Neuronal stem cell (in vitro differentiated cells): ENCODE data around the gene GOLT1A.

Source experiments
- DNase-seq: peaks from one replicate; pipeline ENCODE4 v3.0.0-alpha.2; 2013; ENCODE audit warnings: low spot score
- H2AFZ ChIP-seq: one replicate; pipeline ENCODE4 v1.6.1; 2013; ENCODE audit warnings: mild to moderate bottlenecking, low read length, inconsistent platforms
- H2AK5ac ChIP-seq: 2 replicates; pipeline ENCODE4 v1.6.1; 2013; ENCODE audit warnings: low read depth, mild to moderate bottlenecking, inconsistent platforms, low read length, moderate library complexity, mixed read lengths
- H2BK120ac ChIP-seq: 2 replicates; pipeline ENCODE4 v1.6.1; 2013; ENCODE audit warnings: low read depth, mild to moderate bottlenecking, inconsistent platforms, low read length, moderate library complexity, mixed read lengths
- H2BK12ac ChIP-seq: one replicate; pipeline ENCODE4 v1.6.1; 2013; ENCODE audit warnings: low read length, inconsistent platforms
- H2BK15ac ChIP-seq: 2 replicates; pipeline ENCODE4 v1.6.1; 2013; ENCODE audit warnings: mild to moderate bottlenecking, low read length, inconsistent platforms, mixed read lengths
- H2BK5ac ChIP-seq: one replicate; pipeline ENCODE4 v1.6.1; 2013; ENCODE audit warnings: inconsistent platforms, mild to moderate bottlenecking, low read length, moderate library complexity
- H3K14ac ChIP-seq: one replicate; pipeline ENCODE4 v1.6.1; 2013; ENCODE audit warnings: low read length, inconsistent platforms
- H3K18ac ChIP-seq: 2 replicates; pipeline ENCODE4 v1.6.1; 2013; ENCODE audit warnings: low read length, inconsistent platforms
- H3K23ac ChIP-seq: 2 replicates; pipeline ENCODE4 v1.6.1; 2013; ENCODE audit warnings: low read depth, mild to moderate bottlenecking, mixed read lengths, low read length, inconsistent platforms; ENCODE audit not compliant: poor library complexity
- H3K27ac ChIP-seq: replicated peaks from 3 replicates; pipeline ENCODE4 v1.5.1; 2013; ENCODE audit warnings: low read length, inconsistent platforms
- H3K27me3 ChIP-seq, 3 experiments: 2 replicates each; pipeline ENCODE4 v1.6.1; 2013; ENCODE audit warnings: low read length in 3 of 3, mild to moderate bottlenecking in 2 of 3, inconsistent platforms in 1 of 3, low read depth in 1 of 3, mixed read lengths in 1 of 3, moderate library complexity in 1 of 3; ENCODE audit not compliant: control insufficient read depth in 3 of 3, insufficient read depth in 3 of 3
- H3K36me3 ChIP-seq, 2 donors: replicated peaks in 1 of 2; 2 replicates each; pipeline ENCODE4 v1.6.1; 2013; ENCODE audit warnings: low read length in 2 of 2; ENCODE audit not compliant: control insufficient read depth in 2 of 2, insufficient read depth in 2 of 2
- H3K4ac ChIP-seq: 2 replicates; pipeline ENCODE4 v1.6.1; 2013; ENCODE audit warnings: inconsistent platforms, mild to moderate bottlenecking, low read length, moderate library complexity
- H3K4me1 ChIP-seq, 2 donors: 1 replicate in 1 of 2; 2 replicates in 1 of 2; pipeline ENCODE4 v1.6.1; 2013; ENCODE audit warnings: low read length in 2 of 2, low read depth in 1 of 2; ENCODE audit not compliant: control insufficient read depth in 2 of 2, insufficient read depth in 1 of 2
- H3K4me2 ChIP-seq: one replicate; pipeline ENCODE4 v1.6.1; 2013; ENCODE audit warnings: mild to moderate bottlenecking, low read length, inconsistent platforms; ENCODE audit not compliant: insufficient read depth, poor library complexity, severe bottlenecking
- H3K4me3 ChIP-seq, 2 donors: 2 replicates each; pipeline ENCODE4 v1.5.1; 2013; ENCODE audit warnings: low read length in 2 of 2, mild to moderate bottlenecking in 2 of 2, inconsistent platforms in 1 of 2, moderate library complexity in 1 of 2
- H3K79me1 ChIP-seq: one replicate; pipeline ENCODE4 v1.6.1; 2013; ENCODE audit warnings: low read depth, mild to moderate bottlenecking, inconsistent platforms, low read length, moderate library complexity
- H3K9ac ChIP-seq: one replicate; pipeline ENCODE4 v1.6.1; 2013; ENCODE audit warnings: mild to moderate bottlenecking, low read depth, low read length, inconsistent platforms; ENCODE audit not compliant: poor library complexity
- H3K9me3 ChIP-seq, 2 donors: replicated peaks in 1 of 2; 2 replicates each; pipeline versions ENCODE3 to v1.6.1; 2013; ENCODE audit warnings: low read length in 2 of 2, mild to moderate bottlenecking in 2 of 2, inconsistent platforms in 1 of 2, low read depth in 1 of 2, mixed read lengths in 1 of 2, moderate library complexity in 1 of 2; ENCODE audit not compliant: control insufficient read depth in 2 of 2, insufficient read depth in 1 of 2
- H4K8ac ChIP-seq: one replicate; pipeline ENCODE4 v1.6.1; 2013; ENCODE audit warnings: low read depth, mild to moderate bottlenecking, inconsistent platforms, low read length, moderate library complexity
- H4K91ac ChIP-seq: one replicate; pipeline ENCODE4 v1.6.1; 2013; ENCODE audit warnings: low read length, low read depth, mild to moderate bottlenecking, inconsistent platforms; ENCODE audit not compliant: poor library complexity
- WGBS, 2 donors: extraction: QIAGEN DNeasy Blood & Tissue Kit; methylation state at CpG; one replicate each; pipeline ENCODE4 v1.1.7; 2013; ENCODE audit warnings: missing lambda C conversion rate in 2 of 2, mixed read lengths in 1 of 2; ENCODE audit not compliant: insufficient read length in 2 of 2, insufficient replicate concordance in 1 of 2; ENCODE audit errors: extremely low coverage in 2 of 2; 5-methylcytosine and 5-hydroxymethylcytosine counted together

The GOLT1A gene

GRCh38 chr1:204205486-204205885, 8.3 kb downstream of the GOLT1A start:
- Histone ChIP-seq H3K4ac (no peak overlapping the region), H2AFZ (no peak overlapping the region), H3K18ac (no peak overlapping the region), H3K4me1 (peaks cover 0 to 2% of the 10 kb centered on the region in 2 donors), H3K14ac (no peak overlapping the region), H3K4me3 (no peak overlapping the region), H2BK5ac (no peak overlapping the region), H3K9me3 (no peaks in the 10 kb centered on the region), H3K27ac (no peak overlapping the region), H3K79me1 (no peaks in the 10 kb centered on the region), H2BK15ac (no peak overlapping the region), H2AK5ac (no peak overlapping the region), H3K23ac (no peak overlapping the region), H3K27me3 (peaks cover 0 to 68% (median 0%) of the 10 kb centered on the region in 3 experiments), H2BK120ac (no peak overlapping the region), H4K91ac (no peak overlapping the region), H3K36me3 (no peaks in the 10 kb centered on the region), H3K9ac (no peak overlapping the region), H4K8ac (no peak overlapping the region), H2BK12ac (no peak overlapping the region), H3K4me2 (no peak overlapping the region)
- no peak for DNase-seq

GRCh38 chr1:204204944-204205343, 8.8 kb downstream of the GOLT1A start:
- no peak overlapping the region for H2BK120ac ChIP-seq
- no peak overlapping the region for H3K14ac ChIP-seq
- no peak overlapping the region for H4K91ac ChIP-seq
- no peak for DNase-seq
- no peak overlapping the region for H2BK15ac ChIP-seq
- no peak overlapping the region for H2BK5ac ChIP-seq
- H3K27ac ChIP-seq = no peak overlapping the region
- no peaks in the 10 kb centered on the region for H3K9me3 ChIP-seq
- peaks cover 0 to 2% of the 10 kb centered on the region in 2 donors for H3K4me1 ChIP-seq
- WGBS, 2 donors = no CpG with 5 or more reads among the region's 2 CpGs
- H2AK5ac ChIP-seq = no peak overlapping the region
- H3K36me3 ChIP-seq = no peaks in the 10 kb centered on the region
- H2AFZ ChIP-seq = no peak overlapping the region
- no peak overlapping the region for H3K23ac ChIP-seq
- H3K9ac ChIP-seq = no peak overlapping the region
- H3K79me1 ChIP-seq = no peaks in the 10 kb centered on the region
- no peak overlapping the region for H4K8ac ChIP-seq
- no peak overlapping the region for H3K4ac ChIP-seq
- no peak overlapping the region for H3K18ac ChIP-seq
- no peak overlapping the region for H2BK12ac ChIP-seq
- H3K4me2 ChIP-seq = no peak overlapping the region
- no peak overlapping the region for H3K4me3 ChIP-seq
- peaks cover 0 to 69% (median 0%) of the 10 kb centered on the region in 3 experiments for H3K27me3 ChIP-seq

- Histone ChIP-seq H3K9ac (no peak overlapping the region), H3K27me3 (peaks cover 0 to 80% (median 0%) of the 10 kb centered on the region in 3 experiments), H3K9me3 (no peaks in the 10 kb centered on the region), H2AK5ac (no peak overlapping the region), H3K4me2 (no peak overlapping the region), H3K14ac (no peak overlapping the region), H3K79me1 (no peaks in the 10 kb centered on the region), H3K4me1 (peaks cover 0 to 2% of the 10 kb centered on the region in 2 donors), H4K91ac (no peak overlapping the region), H2BK120ac (no peak overlapping the region), H3K27ac (no peak overlapping the region), H3K36me3 (no peaks in the 10 kb centered on the region), H2BK15ac (no peak overlapping the region), H3K4me3 (no peak overlapping the region), H3K18ac (no peak overlapping the region), H2BK5ac (no peak overlapping the region), H4K8ac (no peak overlapping the region), H3K4ac (no peak overlapping the region), H2AFZ (no peak overlapping the region), H3K23ac (no peak overlapping the region), H2BK12ac (no peak overlapping the region)
- DNase-seq = no peak
- no CpG with 5 or more reads among the region's 5 CpGs for WGBS, 2 donors
Measured at GRCh38 chr1:204203206-204203767, 10.5 kb downstream of the GOLT1A start.

DNA sequence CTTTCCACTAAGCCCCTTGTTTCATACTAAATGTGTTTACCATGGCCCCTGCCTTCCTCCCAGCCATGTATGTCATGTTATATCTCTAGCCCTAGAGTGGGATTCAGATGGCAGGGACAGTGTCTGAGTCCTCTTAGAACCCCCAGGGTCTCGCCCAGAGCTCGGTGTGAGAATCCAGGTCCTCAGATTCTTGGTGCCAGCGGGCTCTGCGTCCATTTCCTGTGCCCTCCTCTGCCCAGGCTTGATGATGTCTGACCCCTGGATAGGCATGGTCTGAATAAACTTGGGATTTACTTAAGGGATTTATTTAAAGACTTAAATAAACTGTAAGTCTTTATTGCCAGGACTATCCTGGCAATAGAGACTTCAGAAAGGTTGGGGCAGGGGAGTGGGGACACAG, 11.3 kb downstream of the GOLT1A start:
- no peak overlapping the region for H2AFZ ChIP-seq
- no peaks in the 10 kb centered on the region for H3K9me3 ChIP-seq
- H3K4me2 ChIP-seq = no peak overlapping the region
- H2BK15ac ChIP-seq = no peak overlapping the region
- no peak overlapping the region for H2BK12ac ChIP-seq
- H3K18ac ChIP-seq = no peak overlapping the region
- no peak overlapping the region for H3K23ac ChIP-seq
- H2AK5ac ChIP-seq = no peak overlapping the region
- no peaks in the 10 kb centered on the region for H3K79me1 ChIP-seq
- no peak overlapping the region for H3K27ac ChIP-seq
- no peak overlapping the region for H3K9ac ChIP-seq
- H2BK5ac ChIP-seq = no peak overlapping the region
- no peak overlapping the region for H3K14ac ChIP-seq
- H3K4me3 ChIP-seq = no peak overlapping the region
- H3K4ac ChIP-seq = no peak overlapping the region
- no peaks in the 10 kb centered on the region for H3K36me3 ChIP-seq
- no peak overlapping the region for H2BK120ac ChIP-seq
- peaks cover 0 to 2% of the 10 kb centered on the region in 2 donors for H3K4me1 ChIP-seq
- WGBS, 2 donors = no CpG with 5 or more reads among the region's 4 CpGs
- no peak for DNase-seq
- H4K8ac ChIP-seq = no peak overlapping the region
- no peak overlapping the region for H4K91ac ChIP-seq
- peaks cover 0 to 84% (median 0%) of the 10 kb centered on the region in 3 experiments for H3K27me3 ChIP-seq
